Activated T-cell treated with anti-CD3 and anti-CD28 coated beads, Interleukin-2, amount 50 U/mL, for 24 hours (primary cell): ENCODE results near the gene PALM.

Experiments
- DNase-seq: peaks from one replicate; pipeline ENCODE4 v3.0.0-alpha.2; 2020
- H3K27ac Mint-ChIP-seq: 2 replicates; pipeline ENCODE4 v1.8.0; 2020; ENCODE audit warnings: mild to moderate bottlenecking, mixed read lengths
- H3K27me3 Mint-ChIP-seq: 2 replicates; pipeline ENCODE4 v1.8.0; 2020; ENCODE audit warnings: mixed read lengths
- H3K36me3 Mint-ChIP-seq: 2 replicates; pipeline ENCODE4 v1.8.0; 2020; ENCODE audit warnings: low read depth, mixed read lengths
- H3K4me1 Mint-ChIP-seq: 2 replicates; pipeline ENCODE4 v1.8.0; 2020; ENCODE audit warnings: low read depth, mixed read lengths
- H3K4me3 Mint-ChIP-seq: 2 replicates; pipeline ENCODE4 v1.8.0; 2020; ENCODE audit warnings: mild to moderate bottlenecking, moderate library complexity, mixed read lengths
- H3K9me3 Mint-ChIP-seq: 2 replicates; pipeline ENCODE4 v1.8.0; 2020; ENCODE audit warnings: mixed read lengths

The PALM gene

DNA sequence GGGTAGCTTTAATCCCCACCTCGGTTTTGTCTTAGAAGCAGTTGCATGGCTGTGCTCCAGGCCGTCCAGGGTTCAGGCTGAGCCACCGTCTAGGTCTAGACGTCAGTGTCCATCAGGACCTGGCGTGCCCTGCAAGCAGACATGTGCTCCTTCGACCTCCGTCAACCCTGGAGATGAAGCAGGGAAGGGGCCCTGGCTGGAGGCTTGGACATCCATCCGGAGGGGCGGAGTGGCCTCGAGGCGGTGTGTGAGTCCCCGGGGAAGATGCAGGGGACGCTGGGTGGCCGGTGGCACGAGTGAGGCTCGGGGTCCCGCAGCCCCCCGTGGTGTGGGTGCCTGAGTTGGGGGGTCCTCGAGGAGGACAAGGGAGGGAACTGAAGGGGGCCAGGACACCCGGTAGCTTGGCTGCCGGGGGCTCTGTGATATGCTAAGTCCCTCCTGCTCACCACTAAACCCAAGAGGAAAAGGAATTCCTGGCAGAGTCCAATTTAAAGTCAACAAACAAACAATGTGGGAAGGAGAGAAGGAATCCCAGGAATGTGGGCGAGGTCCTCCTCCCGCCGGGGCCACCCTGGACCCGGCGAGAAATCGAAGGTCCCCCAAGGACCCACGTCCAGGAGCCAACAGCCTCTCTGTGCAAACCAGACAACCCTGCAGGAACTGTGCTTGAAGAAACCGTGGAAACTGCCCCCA, 73.6 kb downstream of the PALM start:
- H3K36me3 Mint-ChIP-seq = no peaks in the 10 kb centered on the region
- DNase-seq = no peak
- no peaks in the 10 kb centered on the region for H3K9me3 Mint-ChIP-seq
- no peak overlapping the region for H3K27ac Mint-ChIP-seq
- H3K4me1 Mint-ChIP-seq = no peaks in the 10 kb centered on the region
- no peak overlapping the region for H3K4me3 Mint-ChIP-seq
- H3K27me3 Mint-ChIP-seq = no peaks in the 10 kb centered on the region

DNA sequence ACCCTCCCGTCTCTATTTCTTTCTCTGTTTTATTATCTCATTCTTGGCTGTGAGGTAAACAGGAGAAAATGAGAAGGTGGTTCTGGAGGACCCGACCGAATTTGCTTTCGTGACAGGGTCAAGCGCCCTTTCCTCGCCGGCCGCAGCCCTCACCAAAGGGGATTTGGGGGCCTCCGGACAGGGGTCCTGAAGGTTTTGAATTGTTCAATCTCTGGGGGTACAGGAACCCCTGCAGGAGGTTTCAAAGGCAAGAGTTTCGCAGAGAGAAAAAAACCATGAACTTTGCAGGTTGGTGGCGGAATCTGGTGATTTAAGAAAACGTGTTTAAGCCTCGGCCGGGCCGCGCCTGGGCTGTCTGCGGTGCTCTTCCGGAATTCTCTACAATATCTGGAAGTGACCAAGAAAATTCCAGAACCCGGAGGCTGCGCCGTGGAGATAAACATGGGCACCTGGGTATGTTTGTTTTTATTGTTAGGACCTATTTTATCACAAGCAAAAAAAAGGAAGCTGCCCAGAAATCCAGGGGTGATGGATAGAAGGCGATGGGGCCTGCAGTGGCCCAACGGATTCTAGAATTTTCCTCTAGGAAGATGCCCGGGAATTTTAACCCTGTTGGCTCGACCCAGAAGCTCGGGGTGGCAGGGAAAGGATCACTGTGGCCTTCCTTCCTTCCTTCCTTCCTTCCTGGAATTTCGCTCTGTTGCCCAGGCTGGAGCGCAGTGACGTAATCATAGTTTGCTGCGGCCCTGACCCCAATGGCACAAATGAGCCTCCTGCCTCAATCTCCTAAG, 74.3 kb downstream of the PALM start:
- Mint-ChIP-seq H3K36me3 (no peaks in the 10 kb centered on the region), H3K4me3 (no peak overlapping the region), H3K27ac (no peak overlapping the region), H3K27me3 (no peaks in the 10 kb centered on the region), H3K4me1 (no peaks in the 10 kb centered on the region), H3K9me3 (no peaks in the 10 kb centered on the region)
- no peak for DNase-seq

DNA sequence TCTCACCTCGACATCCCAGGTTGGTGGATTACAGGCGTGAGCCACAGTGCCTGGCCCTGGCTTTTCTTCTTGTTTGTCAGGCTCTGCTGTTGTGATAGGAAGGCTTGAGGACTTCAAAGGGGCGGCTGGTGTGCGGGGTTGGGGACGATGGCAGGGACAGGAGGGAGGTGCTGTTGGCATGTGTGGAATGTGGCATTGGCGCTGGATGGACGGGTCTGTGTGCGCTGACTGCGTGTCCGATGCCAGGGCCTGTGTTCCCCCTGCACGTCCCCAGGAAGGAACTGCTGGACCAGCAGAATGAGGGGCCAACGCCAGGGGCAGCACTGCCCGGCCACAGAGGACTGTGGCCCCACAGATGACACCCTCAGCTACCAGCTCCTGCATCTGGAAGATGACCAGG, 75.8 kb downstream of the PALM start:
- Mint-ChIP-seq H3K9me3 (no peaks in the 10 kb centered on the region), H3K4me3 (no peak overlapping the region), H3K27me3 (no peaks in the 10 kb centered on the region), H3K4me1 (no peaks in the 10 kb centered on the region), H3K36me3 (no peaks in the 10 kb centered on the region), H3K27ac (no peak overlapping the region)
- DNase-seq = no peak

DNA sequence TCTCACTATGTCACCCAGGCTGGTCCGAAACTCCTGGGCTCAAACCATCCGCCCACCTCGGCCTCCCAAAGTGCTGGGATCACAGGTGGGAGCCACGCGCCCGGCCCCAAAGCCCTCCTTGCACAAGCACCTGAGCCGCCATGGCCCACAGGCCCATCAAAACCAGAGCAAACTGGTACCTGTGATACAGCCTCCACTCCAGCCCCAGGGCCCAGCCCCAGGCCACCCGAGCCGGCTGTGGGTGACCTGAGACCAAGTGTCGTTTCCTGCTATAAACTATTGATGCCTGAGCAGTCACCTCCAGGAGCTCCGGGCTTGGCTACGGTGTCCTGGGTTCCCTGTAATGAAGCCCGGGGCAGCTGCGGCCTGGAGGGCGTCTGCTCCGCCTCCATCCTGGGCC, 78.8 kb downstream of the PALM start:
- H3K4me3 Mint-ChIP-seq = no peak overlapping the region
- H3K9me3 Mint-ChIP-seq = no peaks in the 10 kb centered on the region

DNA sequence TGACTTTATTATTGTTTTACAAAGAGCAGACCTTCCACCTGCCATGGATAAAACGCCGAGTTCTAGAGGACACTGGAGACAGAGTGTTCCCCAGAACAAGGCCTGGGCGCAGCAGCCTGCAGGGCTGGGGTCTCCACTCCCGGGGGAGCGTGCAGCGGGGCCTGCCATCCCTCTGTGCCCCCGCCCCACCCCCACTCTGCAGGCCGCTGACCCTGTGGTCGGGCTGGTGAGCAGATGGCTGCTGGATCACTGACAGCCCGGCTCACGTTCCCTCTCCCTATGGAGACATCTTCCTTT, 79.9 kb downstream of the PALM start:
- no peaks in the 10 kb centered on the region for H3K27me3 Mint-ChIP-seq
- no peaks in the 10 kb centered on the region for H3K9me3 Mint-ChIP-seq
- no peak overlapping the region for H3K4me3 Mint-ChIP-seq
- H3K4me1 Mint-ChIP-seq = no peaks in the 10 kb centered on the region
- no peak overlapping the region for H3K27ac Mint-ChIP-seq
- no peak for DNase-seq
- H3K36me3 Mint-ChIP-seq = no peaks in the 10 kb centered on the region

More for the DNA sequence above, 78.8 kb downstream of the PALM start:
- no peaks in the 10 kb centered on the region for H3K4me1 Mint-ChIP-seq
- H3K27me3 Mint-ChIP-seq = no peaks in the 10 kb centered on the region
- no peaks in the 10 kb centered on the region for H3K36me3 Mint-ChIP-seq
- DNase-seq = no peak
- no peak overlapping the region for H3K27ac Mint-ChIP-seq

DNA sequence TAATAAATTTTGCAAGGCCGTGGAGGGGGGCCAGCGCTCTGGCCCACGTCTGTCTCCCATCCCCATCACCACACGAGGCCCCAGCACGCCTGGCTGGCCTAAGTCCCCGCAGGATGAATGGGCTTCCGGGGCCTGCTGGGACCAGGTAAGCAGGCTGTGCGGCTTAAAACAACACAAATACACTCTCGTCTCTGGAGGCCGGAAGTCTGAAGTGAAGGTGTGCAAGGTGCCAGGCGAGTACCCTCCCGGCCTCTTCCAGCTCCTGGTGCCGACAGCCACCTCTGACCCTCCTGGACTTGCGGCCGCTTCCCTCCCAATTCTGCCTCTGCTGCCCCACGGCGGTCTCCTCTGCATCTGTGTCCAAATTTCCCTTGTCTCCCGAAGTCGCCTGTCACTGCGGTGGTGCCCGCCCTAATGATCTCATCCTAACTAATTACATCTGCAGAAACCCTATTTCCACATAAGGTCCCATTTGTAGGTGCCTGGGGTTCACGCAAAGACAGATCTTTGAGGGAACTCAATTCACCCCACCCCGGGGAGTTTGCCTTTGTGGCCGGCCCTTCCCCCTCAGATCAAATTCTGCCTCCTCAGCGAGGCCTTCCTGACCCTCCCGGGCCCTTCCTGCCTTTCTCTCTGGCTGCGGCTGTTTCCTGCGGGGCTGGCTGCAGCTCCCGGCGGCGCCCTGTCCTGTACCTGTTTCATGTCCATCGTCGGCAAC, 80.4 kb downstream of the PALM start:
- Mint-ChIP-seq H3K4me1 (no peaks in the 10 kb centered on the region), H3K9me3 (no peaks in the 10 kb centered on the region), H3K27me3 (no peaks in the 10 kb centered on the region), H3K4me3 (no peak overlapping the region), H3K27ac (no peak overlapping the region), H3K36me3 (no peaks in the 10 kb centered on the region)
- DNase-seq = no peak

DNA sequence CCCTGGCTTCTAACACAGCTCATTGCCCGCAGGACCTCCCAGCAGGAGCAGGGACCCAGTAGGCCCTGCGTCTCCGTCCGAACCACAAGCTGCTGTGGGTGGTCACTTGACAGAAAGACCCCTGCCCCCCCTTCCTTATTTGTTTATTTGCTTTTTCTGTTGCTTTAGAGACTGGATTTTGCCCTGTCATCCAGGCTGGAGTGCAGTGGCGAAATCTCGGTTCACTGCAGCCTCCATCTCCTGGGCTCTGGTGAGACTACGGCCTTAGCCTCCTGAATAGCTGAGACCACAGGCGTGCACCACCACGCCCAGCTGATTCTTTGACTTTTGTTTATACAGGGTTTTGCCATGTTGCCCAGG, 80.9 kb downstream of the PALM start:
- Mint-ChIP-seq H3K27ac (no peak overlapping the region), H3K4me1 (no peaks in the 10 kb centered on the region), H3K9me3 (no peaks in the 10 kb centered on the region), H3K27me3 (no peaks in the 10 kb centered on the region), H3K4me3 (no peak overlapping the region), H3K36me3 (no peaks in the 10 kb centered on the region)
- DNase-seq = no peak

DNA sequence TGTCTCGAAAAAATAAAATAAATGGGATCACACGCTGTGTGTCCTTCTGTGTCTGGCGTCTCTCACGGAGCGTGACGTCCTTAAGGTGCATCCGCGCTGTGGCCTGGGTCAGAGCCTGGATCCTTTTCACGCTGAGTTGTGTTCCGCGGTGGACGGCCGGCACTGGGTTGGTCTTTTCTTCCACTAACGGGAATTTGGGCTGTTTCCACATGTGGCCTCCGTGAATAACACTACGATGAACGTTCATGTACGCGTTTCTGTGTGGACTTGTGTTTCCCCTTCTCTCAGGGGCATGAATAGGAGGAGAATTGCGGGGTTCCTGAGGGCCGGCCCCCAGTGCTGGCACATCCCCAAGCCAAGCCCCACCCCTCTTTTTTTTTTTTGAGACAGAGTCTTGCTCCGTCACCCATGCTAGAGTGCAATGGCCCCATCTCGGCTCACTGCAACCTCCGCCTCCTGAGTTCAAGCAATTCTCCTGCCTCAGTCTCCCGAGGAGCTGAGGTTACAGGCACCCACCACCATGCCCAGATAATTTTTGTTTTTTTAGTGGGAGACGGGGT, 82.4 kb downstream of the PALM start:
- Mint-ChIP-seq H3K27me3 (no peaks in the 10 kb centered on the region), H3K9me3 (no peaks in the 10 kb centered on the region), H3K4me3 (no peak overlapping the region), H3K4me1 (no peaks in the 10 kb centered on the region), H3K27ac (no peak overlapping the region), H3K36me3 (no peaks in the 10 kb centered on the region)
- DNase-seq = no peak

DNA sequence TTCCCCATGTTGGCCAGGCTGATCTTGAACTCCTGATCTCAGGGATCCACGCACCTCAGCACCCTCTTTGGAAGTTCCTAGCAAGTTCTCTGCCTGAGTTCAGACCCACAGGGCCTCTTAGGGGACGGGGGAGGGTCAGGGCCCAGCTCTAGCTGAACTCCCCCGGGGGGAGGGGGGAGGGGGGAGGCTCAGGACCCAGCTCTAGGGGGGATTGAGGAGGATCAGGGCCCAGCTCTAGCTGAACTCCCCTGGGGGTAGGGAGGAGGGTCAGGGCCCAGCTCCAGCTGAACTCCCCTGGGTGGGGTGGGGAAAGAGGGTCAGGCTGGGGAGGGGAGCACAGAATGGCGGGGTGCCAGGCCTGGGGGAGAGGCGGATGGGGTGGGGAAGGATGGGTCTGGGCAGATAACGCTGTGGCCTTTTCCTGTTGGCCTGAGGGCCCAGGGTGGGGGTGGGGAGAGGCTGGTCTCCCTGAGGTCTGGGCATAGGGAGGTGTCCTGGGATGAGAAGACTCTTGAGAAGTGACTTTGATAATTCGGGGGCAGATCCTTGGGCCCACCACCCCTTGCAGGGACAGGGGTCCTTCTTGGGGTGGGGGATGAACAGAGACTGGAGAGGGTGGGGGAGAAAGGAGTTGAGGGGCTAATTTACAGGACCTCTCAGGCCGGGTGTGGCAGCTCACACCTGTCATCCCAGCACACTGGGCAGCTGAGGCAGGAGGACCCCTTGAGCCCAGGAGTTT, 83.0 kb downstream of the PALM start:
- DNase-seq = no peak
- H3K9me3 Mint-ChIP-seq = no peaks in the 10 kb centered on the region
- H3K36me3 Mint-ChIP-seq = peaks cover 2% of the 10 kb centered on the region
- H3K4me3 Mint-ChIP-seq = no peak overlapping the region
- no peaks in the 10 kb centered on the region for H3K27me3 Mint-ChIP-seq
- H3K27ac Mint-ChIP-seq = no peak overlapping the region
- H3K4me1 Mint-ChIP-seq = peaks cover 2% of the 10 kb centered on the region

DNA sequence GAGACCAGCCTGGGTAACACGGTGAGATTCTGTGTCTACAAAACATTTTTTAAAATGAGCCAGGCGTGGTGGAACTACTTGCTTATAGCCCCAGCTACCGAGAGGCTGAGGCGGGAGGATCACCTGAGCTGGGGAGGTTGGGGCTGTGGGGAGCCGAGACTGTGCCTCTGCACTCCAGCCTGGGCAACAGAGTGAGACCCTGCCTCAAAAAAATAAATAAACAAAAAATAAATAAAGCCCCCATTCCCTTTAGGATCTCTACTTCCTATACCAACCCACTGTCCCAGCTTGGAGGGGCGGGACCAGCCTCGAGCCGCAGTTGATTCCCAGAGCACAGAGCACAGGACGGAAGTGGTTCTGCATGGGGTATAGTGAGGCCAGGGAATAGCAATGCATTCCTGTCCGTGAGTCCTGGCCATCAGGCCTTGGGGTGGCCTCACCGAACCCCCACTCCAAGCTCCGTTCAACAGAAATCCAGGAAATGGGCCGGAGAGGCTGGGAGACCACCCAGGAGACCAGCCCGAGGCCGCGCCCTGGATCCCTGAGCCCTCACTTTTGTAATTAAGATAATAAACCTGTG, 83.7 kb downstream of the PALM start:
- Mint-ChIP-seq H3K4me3 (no peak overlapping the region), H3K27ac (no peak overlapping the region), H3K9me3 (no peaks in the 10 kb centered on the region), H3K36me3 (peaks cover 2% of the 10 kb centered on the region), H3K4me1 (peaks cover 4% of the 10 kb centered on the region), H3K27me3 (no peaks in the 10 kb centered on the region)
- no peak for DNase-seq

DNA sequence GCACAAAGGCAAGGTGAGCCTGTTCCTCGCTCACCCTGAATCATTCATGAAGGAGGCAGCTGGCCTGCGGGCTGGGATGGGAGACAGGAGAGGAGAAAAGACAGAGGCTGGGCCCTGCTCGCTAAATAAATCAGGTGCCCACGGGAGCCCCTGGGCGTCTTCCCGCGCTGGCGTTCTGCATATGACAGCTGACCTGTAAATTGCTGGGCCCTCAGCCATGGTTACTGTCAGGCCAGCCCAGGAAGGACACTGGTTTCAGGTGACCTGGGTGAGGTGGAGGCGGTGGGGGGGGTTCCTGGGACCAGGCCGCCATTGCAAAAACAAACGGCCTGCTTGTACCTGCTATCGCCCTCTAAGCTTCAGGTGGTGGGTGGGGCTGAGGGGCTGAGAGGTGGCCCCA, 85.1 kb downstream of the PALM start:
- no peak overlapping the region for H3K27ac Mint-ChIP-seq
- H3K4me1 Mint-ChIP-seq = peaks cover 4% of the 10 kb centered on the region
- no peak for DNase-seq
- peaks cover 8% of the 10 kb centered on the region for H3K36me3 Mint-ChIP-seq
- H3K9me3 Mint-ChIP-seq = no peaks in the 10 kb centered on the region
- no peaks in the 10 kb centered on the region for H3K27me3 Mint-ChIP-seq
- H3K4me3 Mint-ChIP-seq = no peak overlapping the region

DNA sequence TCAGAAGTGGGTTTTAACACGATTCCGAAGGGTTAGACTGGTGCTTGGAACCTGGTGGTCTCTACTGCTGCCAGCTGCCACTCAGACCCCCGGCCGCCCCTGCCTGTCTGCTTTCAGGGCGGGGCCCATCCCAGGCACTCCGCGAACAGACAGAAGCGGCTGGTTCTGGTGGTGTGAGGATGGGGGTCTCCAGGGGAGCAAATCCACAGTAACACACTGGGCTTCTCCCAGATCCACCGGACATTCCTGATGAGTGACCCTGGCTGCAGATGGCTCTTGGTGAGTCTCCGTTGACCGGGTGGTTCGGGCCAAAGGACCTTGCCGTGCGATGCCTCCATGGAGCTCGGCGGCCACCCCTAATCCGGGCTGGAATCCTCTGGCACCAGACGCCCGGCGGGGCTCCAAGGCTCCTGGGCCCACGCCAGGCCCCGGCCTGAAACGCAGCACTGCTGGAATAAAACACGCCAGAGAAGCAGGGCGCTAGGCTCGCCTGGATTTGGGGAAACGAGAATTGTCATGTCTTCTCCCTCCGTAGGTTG, 86.4 kb downstream of the PALM start:
- Mint-ChIP-seq H3K4me3 (peak overlapping the region; percentile 94), H3K27ac (no peak overlapping the region)

DNA sequence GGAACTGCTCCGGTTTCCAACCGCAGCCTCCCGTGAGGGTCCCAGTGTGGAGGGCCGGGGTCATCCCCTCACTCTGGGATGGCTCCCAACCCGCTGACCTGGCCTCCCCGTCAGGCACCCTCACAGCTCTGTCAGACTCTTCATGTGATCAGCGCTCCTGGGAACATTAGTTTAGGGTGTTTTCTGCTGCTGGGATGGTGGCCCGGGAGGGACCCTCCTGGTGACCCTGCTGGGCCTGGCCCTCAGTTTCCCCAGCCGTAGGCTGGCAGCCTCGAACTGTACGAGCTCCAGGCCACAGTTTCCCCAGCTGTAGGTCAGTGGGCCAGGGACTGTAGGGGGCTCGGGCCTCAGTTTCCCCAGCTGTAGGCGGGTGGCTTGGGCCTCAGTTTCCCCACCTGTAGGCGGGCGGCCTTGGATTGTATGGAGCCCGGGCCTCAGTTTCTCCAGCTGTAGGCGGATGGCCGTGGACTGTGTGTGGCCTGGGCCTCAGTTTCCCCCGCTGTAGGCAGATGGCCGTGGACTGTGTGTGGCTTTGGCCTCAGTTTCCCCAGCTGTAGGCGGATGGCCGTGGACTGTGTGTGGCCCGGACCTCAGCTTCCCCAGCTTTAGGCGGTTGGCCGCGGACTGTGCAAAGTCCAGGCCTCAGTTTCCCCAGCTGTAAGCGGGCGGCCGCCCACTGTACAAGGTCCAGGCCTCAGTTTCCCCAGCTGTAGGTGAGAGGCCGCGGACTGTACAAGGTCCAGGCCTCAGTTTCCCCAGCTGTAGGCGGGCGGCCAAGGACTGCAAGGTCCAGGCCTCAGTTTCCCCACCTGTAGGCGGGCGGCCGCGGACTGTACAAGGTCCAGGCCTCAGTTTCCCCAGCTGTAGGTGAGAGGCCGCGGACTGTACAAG, 87.2 kb downstream of the PALM start:
- Mint-ChIP-seq H3K27ac (no peak overlapping the region), H3K4me1 (peaks cover 19% of the 10 kb centered on the region), H3K27me3 (no peaks in the 10 kb centered on the region), H3K9me3 (no peaks in the 10 kb centered on the region), H3K4me3 (peak overlapping the region; percentile 94), H3K36me3 (peaks cover 29% of the 10 kb centered on the region)
- DNase-seq = no peak

More for the DNA sequence above, 86.4 kb downstream of the PALM start:
- Mint-ChIP-seq H3K27me3 (no peaks in the 10 kb centered on the region), H3K36me3 (peaks cover 22% of the 10 kb centered on the region), H3K9me3 (no peaks in the 10 kb centered on the region), H3K4me1 (peaks cover 12% of the 10 kb centered on the region)
- DNase-seq = no peak
